Left ventricle myocardium superior (tissue), 1 donor: ENCODE data around the gene PEAR1. TPM values are rescaled to one million over a fixed set of nuclear protein-coding genes. Genes with fewer than 3 reads are reported as not detected.

Experiments
- ATAC-seq: fragments of 200-7000 bp; cut with Tn5 transposase; one replicate; pipeline ENCODE4 v1.9.1; 2020; ENCODE audit warnings: mild to moderate bottlenecking, moderate library complexity
- DNase-seq: peaks from one replicate; pipeline ENCODE4 v3.0.0-alpha.2; 2020
- intact Hi-C: fragments of 100-400 bp; cut with micrococcal nuclease; formaldehyde crosslinking; loops from one replicate; pipeline ENCODE4 v1.11.0; 2022
- total RNA-seq: library from RNA; stranded (reverse); fragmentation: NEBNext Ultra II Directional; extraction: Animal tissue kit (Norgen Biotek cat#: 25700); gene quantifications from one replicate; pipeline ENCODE4 v1.2.1, GENCODE V29; 2021
- donor health status: DM: no; HTN: yes; CAD: no; lungs with severe emphysema.

PEAR1 gene
- total RNA-seq, 1 donor from 2014 or later: 8.2 TPM

DNA sequence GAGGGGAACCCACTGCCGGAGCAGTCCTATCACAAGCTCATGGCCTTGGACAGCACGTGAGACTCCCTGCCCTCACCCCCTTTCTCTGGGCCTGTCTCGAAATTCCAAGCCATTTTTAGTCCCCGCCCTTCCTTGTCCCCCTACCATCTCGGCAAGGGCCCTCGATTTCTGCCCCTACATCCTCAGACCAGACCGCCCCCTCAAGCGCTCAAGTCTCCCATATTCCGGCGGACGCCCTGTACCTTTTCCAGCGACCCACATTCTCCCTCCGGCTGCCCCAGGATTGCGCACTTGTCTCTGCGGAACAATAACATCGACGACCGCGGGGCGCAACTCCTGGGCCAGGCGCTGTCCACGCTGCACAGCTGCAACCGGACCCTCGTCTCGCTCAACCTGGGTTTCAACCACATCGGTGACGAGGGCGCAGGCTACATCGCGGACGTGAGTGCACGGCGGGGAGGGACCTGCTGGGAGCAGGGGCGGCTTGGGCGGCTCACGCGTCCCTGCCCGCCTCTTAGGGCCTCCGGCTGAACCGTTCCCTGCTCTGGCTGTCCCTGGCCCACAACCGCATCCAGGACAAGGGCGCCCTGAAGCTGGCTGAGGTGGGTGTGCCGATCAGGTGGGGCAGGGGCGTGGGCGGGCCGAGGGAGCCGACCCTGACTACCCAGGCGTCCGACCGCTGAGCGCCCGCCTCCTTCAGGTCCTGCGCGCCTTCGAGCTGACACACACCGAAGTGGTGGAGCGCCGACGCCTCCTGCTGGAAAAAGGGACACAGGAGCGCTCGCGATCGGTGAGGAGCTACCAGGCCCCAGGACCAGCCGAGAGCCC lies 33.9 kb downstream of the PEAR1 start:
- DNase-seq: peak; percentile 80
- intact Hi-C loops: no loop called here
- peak; percentile 74 for ATAC-seq

DNA sequence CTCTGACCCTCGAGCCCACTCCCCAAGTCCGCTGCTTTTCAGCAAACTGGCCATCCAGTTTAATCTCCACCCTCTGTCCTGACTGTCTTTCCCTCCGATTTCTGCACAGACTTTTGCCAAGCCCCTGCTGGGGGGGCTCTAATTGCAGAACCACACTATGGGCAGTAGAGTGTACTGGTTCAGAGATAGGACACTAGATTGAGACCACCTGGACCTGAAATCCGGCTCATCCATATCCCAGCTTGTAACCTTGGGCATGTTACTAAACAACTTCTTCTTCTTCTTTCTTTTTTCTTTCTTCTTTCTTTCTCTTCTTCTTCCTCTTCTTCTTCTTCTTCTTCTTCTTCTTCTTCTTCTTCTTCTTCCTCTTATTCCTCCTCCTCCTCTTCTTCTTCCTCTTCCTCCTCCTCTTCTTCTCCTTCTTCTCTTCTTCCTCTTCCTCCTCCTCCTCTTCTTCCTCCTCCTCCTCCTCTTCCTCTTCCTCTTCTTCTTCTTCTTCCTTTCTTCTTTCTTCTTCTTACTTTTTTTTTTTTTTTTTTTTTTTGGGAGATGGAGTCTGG lies 34.6 kb downstream of the PEAR1 start:
- ATAC-seq (no peak), DNase-seq (no peak)
- intact Hi-C loops: no loop called here

- no peak for ATAC-seq
- DNase-seq: no peak
- intact Hi-C loops: no loop called here
These were observed 36.2 kb downstream of the PEAR1 start for GRCh38 chr1:156929596-156930238.

- ATAC-seq (no peak), DNase-seq (no peak)
- intact Hi-C loops: no loop called here
These were observed 37.0 kb downstream of the PEAR1 start for GRCh38 chr1:156930483-156930882.

GRCh38 chr1:156931211-156931952 lies 37.9 kb downstream of the PEAR1 start:
- ATAC-seq (peak; percentile 50), DNase-seq (no peak)
- intact Hi-C loops: no loop called here

- intact Hi-C loops: no loop called here
- ATAC-seq (peak; percentile 16), DNase-seq (no peak)
These were observed 38.6 kb downstream of the PEAR1 start for GRCh38 chr1:156931974-156932710.

- DNase-seq: no peak
- intact Hi-C loops: no loop called here
- no peak for ATAC-seq
These were observed 39.6 kb downstream of the PEAR1 start for GRCh38 chr1:156933136-156933535.

GRCh38 chr1:156935505-156936128 lies 42.1 kb downstream of the PEAR1 start:
- no peak for ATAC-seq
- DNase-seq: no peak
- intact Hi-C loops: no loop called here

DNA sequence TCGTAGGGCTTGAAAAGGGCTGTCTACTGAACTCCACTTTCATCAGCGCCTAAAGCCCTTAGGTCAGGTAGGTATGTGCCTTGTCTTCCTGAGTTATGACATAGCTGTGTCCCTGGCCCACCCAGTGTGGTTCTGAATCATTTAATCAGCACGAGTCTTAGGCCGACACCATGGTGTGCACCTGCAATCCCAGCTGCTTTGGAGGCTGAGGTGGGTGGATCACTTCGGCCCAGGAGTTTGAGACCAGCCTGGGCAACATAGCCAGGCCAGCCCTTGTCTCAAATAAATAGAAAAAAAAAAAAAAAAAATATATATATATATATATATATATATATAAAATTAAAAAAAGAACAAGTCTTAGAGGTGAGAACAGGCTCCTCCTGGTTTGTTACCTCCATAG lies 42.7 kb downstream of the PEAR1 start:
- no peak for DNase-seq
- intact Hi-C loops: no loop called here
- no peak for ATAC-seq

DNA sequence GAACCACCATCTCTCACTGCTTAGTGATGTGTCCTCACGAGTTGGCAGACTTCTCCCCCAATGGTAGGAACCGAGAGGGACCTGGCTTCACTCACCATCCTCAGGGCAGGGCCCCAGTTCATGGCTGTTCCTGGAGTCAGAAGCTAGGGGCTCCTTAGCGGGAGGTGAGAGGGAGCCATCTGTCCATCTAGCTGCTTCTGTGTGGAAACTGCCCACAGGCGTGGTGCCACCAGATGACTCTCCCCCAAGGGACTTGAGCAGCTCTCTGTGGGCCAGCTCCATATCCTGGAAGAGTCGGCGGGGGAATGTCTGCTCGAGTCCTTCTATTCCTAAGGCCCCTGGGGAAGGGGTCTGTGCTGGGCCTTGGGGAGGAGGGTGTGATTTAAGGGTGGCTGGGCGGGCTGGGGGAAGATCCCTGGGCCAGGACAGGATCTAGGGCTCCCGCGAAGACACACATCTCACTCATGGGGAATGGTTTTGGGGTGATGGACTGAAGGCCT lies 43.3 kb downstream of the PEAR1 start:
- DNase-seq (no peak), ATAC-seq (no peak)
- intact Hi-C loops: no loop called here

DNA sequence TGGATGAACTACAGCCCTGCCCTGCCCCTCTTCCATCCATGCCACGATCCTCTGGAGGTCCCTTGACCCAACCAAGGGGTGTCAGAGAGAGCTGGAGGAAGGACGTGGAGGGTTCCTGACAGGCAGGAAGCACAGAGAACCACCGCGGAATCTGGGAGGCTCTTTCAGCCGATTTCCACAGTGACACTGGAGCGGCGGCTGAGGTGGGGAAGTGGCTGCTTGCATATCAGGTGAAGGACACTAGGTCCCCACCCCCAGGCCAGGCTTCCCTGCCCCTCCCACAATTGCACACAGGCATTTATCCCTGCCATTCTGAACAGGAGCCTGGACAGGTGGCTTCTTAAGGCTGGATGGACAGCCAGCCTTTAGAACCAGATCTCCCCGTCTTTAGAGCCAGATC lies 44.4 kb downstream of the PEAR1 start:
- intact Hi-C loops: no loop called here
- ATAC-seq (no peak), DNase-seq (no peak)

GRCh38 chr1:156938813-156939212 lies 45.3 kb downstream of the PEAR1 start:
- intact Hi-C loops: no loop called here
- DNase-seq (no peak), ATAC-seq (no peak)

DNA sequence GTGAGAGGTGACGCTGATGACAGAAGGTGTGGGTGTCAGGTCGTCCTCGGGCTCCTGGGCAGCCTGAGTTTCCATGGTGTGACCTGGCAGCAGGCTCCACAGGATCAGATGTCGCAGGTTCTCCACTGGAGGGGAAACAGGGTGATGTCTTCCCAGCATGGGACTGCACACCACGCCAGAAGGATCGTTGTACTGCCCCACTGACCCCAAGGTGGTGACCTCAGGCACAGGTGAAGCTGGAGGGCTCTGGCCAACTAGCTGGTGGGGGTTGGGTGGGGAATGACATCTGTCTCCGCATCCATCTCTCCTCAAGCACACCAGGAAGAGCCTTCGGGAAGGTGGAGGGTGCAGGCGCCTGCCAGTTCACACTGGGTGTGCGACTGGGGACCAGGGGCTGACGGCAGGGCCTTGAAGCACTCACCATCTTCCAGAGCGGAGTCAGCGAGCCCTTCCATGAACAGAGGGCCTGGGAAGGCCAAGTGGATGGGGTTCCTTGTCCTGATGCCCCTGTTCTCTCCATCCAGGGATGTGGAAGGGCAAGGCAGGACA lies 46.3 kb downstream of the PEAR1 start:
- ATAC-seq (no peak), DNase-seq (no peak)
- intact Hi-C loops: no loop called here

DNA sequence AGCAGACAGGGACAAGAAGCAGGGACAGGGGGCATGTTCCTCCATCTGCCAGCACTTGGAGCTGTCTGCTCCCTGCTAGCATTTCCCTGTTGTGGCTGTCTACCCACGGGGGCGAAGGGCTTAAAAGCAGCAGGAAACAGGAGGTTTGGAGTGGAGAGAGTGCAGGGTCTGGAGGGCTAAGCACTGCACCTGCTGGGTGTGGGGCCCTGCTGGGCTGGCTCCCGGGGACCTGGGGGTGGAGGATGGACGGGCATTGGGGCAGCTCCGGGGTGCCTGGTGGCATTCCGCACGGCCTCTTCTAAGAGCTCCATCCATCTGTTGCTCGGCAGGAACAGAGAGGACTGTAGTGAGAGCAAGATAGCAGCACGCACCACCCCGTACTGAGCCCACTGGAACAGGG lies 48.2 kb downstream of the PEAR1 start:
- intact Hi-C loops: no loop called here
- no peak for ATAC-seq
- DNase-seq: no peak

GRCh38 chr1:156942176-156942575 lies 48.7 kb downstream of the PEAR1 start:
- intact Hi-C loops: no loop called here
- ATAC-seq (no peak), DNase-seq (no peak)

DNA sequence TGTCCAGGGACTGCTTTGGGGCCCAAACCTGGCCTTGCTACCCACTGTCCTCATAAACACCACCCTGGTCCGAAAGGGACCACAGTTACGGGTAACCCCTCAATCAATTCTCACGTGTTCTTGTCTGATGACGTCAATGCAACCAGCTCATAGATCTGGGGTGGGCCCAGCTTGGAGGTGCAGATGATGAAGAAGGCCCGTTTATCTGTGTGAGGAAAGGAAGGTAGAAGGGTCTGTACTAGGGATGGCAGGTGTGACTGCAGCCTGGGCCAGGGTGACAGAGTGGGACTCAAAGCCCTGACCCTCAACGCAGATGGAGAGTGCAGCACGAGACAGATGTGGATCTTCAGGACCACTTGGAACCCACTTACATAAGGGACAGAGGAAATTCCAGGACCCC lies 49.1 kb downstream of the PEAR1 start:
- intact Hi-C loops: no loop called here
- no peak for DNase-seq
- no peak for ATAC-seq

DNA sequence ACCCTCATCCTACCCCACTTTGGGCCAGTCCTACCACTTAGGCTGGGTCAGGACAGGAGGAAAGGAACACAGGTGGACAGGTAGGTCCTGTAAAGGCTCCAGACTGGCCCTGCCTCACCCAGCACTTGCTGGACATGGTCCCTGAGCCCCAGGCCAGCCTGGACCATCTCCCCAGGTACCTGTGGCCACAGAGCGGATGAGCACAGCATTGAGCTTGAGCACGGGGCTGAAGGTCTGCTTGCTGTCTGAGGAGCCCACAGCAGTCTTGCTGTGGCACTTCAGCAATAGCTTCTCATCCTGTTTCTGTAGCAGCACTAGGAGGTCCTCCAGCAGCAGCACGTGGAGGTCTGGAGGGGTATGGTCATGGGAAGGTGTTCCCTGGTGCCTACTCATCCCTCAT lies 50.2 kb downstream of the PEAR1 start:
- ATAC-seq: no peak
- DNase-seq: no peak
- intact Hi-C loops: no loop called here

GRCh38 chr1:156944268-156944667 lies 50.8 kb downstream of the PEAR1 start:
- ATAC-seq: no peak
- intact Hi-C loops: no loop called here
- DNase-seq: no peak
